ENCODE results near the gene AHCTF1. TPM values are rescaled to one million over a fixed set of nuclear protein-coding genes. Genes with fewer than 3 reads are reported as not detected.

AHCTF1 gene
- total and polyA plus RNA-seq, 2 of the 8 experiments (the other 6 are each of a cell fraction or from before 2014, with no cell fraction given): 7.9 to 44.5 TPM

- TF ChIP-seq, protein P1, sequence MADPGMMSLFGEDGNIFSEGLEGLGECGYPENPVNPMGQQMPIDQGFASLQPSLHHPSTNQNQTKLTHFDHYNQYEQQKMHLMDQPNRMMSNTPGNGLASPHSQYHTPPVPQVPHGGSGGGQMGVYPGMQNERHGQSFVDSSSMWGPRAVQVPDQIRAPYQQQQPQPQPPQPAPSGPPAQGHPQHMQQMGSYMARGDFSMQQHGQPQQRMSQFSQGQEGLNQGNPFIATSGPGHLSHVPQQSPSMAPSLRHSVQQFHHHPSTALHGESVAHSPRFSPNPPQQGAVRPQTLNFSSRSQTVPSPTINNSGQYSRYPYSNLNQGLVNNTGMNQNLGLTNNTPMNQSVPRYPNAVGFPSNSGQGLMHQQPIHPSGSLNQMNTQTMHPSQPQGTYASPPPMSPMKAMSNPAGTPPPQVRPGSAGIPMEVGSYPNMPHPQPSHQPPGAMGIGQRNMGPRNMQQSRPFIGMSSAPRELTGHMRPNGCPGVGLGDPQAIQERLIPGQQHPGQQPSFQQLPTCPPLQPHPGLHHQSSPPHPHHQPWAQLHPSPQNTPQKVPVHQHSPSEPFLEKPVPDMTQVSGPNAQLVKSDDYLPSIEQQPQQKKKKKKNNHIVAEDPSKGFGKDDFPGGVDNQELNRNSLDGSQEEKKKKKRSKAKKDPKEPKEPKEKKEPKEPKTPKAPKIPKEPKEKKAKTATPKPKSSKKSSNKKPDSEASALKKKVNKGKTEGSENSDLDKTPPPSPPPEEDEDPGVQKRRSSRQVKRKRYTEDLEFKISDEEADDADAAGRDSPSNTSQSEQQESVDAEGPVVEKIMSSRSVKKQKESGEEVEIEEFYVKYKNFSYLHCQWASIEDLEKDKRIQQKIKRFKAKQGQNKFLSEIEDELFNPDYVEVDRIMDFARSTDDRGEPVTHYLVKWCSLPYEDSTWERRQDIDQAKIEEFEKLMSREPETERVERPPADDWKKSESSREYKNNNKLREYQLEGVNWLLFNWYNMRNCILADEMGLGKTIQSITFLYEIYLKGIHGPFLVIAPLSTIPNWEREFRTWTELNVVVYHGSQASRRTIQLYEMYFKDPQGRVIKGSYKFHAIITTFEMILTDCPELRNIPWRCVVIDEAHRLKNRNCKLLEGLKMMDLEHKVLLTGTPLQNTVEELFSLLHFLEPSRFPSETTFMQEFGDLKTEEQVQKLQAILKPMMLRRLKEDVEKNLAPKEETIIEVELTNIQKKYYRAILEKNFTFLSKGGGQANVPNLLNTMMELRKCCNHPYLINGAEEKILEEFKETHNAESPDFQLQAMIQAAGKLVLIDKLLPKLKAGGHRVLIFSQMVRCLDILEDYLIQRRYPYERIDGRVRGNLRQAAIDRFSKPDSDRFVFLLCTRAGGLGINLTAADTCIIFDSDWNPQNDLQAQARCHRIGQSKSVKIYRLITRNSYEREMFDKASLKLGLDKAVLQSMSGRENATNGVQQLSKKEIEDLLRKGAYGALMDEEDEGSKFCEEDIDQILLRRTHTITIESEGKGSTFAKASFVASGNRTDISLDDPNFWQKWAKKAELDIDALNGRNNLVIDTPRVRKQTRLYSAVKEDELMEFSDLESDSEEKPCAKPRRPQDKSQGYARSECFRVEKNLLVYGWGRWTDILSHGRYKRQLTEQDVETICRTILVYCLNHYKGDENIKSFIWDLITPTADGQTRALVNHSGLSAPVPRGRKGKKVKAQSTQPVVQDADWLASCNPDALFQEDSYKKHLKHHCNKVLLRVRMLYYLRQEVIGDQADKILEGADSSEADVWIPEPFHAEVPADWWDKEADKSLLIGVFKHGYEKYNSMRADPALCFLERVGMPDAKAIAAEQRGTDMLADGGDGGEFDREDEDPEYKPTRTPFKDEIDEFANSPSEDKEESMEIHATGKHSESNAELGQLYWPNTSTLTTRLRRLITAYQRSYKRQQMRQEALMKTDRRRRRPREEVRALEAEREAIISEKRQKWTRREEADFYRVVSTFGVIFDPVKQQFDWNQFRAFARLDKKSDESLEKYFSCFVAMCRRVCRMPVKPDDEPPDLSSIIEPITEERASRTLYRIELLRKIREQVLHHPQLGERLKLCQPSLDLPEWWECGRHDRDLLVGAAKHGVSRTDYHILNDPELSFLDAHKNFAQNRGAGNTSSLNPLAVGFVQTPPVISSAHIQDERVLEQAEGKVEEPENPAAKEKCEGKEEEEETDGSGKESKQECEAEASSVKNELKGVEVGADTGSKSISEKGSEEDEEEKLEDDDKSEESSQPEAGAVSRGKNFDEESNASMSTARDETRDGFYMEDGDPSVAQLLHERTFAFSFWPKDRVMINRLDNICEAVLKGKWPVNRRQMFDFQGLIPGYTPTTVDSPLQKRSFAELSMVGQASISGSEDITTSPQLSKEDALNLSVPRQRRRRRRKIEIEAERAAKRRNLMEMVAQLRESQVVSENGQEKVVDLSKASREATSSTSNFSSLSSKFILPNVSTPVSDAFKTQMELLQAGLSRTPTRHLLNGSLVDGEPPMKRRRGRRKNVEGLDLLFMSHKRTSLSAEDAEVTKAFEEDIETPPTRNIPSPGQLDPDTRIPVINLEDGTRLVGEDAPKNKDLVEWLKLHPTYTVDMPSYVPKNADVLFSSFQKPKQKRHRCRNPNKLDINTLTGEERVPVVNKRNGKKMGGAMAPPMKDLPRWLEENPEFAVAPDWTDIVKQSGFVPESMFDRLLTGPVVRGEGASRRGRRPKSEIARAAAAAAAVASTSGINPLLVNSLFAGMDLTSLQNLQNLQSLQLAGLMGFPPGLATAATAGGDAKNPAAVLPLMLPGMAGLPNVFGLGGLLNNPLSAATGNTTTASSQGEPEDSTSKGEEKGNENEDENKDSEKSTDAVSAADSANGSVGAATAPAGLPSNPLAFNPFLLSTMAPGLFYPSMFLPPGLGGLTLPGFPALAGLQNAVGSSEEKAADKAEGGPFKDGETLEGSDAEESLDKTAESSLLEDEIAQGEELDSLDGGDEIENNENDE (IDR thresholded peaks at IDR 0.05; ENCODE audit: insufficient replicate concordance, low read length): no peak
- no peak for TF ChIP-seq USF2 (IDR thresholded peaks at IDR 0.05; ENCODE audit: low read length)
- TF ChIP-seq CREB1 (IDR thresholded peaks at IDR 0.05): no peak
- TF ChIP-seq PHF8 (conservative IDR thresholded peaks at IDR 0.05; ENCODE audit: low read depth, low read length): no peak
- TF ChIP-seq CHD1 (IDR thresholded peaks at IDR 0.05; ENCODE audit: low read depth, low read length): no peak
- no peak for TF ChIP-seq SIX5 (IDR thresholded peaks at IDR 0.05; ENCODE audit: low read depth, low read length)
- TF ChIP-seq, protein P2, sequence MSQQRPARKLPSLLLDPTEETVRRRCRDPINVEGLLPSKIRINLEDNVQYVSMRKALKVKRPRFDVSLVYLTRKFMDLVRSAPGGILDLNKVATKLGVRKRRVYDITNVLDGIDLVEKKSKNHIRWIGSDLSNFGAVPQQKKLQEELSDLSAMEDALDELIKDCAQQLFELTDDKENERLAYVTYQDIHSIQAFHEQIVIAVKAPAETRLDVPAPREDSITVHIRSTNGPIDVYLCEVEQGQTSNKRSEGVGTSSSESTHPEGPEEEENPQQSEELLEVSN (IDR thresholded peaks at IDR 0.05): no peak
- no peak for TF ChIP-seq TBP (IDR thresholded peaks at IDR 0.05; ENCODE audit: low read depth, low read length)
- no peak for TF ChIP-seq EZH2 (IDR thresholded peaks at IDR 0.05; ENCODE audit: low read depth, low read length, severe bottlenecking)
- no peak for TF ChIP-seq POLR2A (IDR thresholded peaks at IDR 0.05; ENCODE audit: control extremely low read depth in 1 of 2, low read depth in 2 of 2, low read length in 2 of 2)
- no peak for TF ChIP-seq TAF7 (optimal IDR thresholded peaks at IDR 0.05; ENCODE audit: borderline replicate concordance, low read depth, low read length)
Measured at GRCh38 chr1:246888522-246888921, 43.2 kb downstream of the AHCTF1 start (continued).
